Stimulated activated CD4-positive, alpha-beta T cell treated with anti-CD3 and anti-CD28 coated beads, TNF-alpha, amount 100 ng/mL, for 4 hours (primary cell): ENCODE data around the gene LMAN2L.

Experiments
- DNase-seq, 3 experiments: peaks; one replicate each; pipeline ENCODE4 v3.0.0-alpha.2; 2020; ENCODE audit warnings: low read depth in 3 of 3

The LMAN2L gene

DNA sequence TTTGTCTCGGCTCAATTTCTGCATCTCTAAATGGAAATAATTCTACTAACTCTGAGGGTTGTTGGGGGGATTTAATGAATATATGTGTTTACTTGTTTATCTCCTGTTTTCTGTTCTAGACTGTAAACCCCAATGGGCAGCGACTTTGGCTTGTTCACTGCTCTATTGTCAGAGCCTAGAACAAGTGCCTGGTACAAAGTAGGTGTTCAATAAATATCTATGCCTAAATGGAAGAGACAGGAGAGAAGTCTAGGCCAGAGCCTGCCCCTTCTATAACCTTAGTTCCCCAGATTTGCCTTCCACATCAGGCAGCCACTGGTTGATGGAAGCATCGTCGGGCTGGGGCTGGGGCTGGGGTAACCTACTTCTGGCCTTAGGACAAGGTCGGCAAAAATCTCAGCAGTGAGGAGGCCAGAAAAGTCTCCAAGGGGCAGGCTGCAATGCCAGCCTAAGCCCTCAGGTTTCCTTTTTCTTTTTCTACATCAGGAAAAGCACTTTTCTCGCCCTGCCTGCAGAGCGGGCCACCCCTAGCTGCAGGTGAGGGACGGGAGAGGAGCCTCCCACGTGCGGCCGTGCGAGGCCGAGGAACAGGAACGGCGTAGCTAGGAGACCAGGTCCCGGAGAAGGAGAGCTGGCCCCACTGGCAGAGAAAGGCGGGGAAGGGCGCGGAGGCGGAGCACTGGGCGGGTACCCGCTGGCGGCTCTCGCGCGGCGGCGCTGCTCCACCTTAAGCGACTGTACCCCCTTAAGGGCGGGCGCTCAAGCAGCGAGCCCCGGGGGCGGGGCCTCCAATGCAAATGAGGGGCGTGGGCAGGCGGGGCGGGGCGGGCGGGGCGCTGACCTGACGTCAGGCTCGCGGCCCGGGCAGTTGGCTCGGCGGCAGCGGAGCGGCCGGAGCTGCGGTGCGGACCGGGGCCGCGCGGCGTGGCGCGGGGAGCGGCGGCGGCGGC, 20.4 kb upstream of the LMAN2L start, which contains the start of gene CNNM4:
Gene CNNM4, plus strand, starts transcription at position 867 of the 950 bp plus-strand sequence. CDS start 98 bp downstream, outside the sequence.
- peak; percentile 86 to 87 (median 86) for DNase-seq

DNA sequence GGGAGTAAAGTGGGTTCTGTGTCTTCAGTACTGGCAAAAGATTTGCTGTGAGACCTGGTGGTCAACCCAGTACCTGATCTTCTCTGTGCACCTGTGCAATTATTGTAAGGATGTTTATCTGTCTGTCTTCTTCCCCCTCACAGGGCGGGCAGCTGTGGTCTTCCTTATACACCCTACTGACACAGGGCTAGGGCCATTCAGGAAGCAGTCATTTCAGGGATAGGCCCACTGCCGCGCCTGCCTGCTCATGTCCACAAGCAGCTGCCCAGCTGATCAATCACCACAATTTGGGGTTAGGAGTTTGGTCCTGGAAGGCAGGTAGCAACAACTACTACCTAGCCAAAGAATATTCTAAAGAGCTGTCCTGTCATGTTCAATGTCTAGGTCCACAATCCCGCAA, 19.7 kb upstream of the LMAN2L start:
- DNase-seq = no peak

DNA sequence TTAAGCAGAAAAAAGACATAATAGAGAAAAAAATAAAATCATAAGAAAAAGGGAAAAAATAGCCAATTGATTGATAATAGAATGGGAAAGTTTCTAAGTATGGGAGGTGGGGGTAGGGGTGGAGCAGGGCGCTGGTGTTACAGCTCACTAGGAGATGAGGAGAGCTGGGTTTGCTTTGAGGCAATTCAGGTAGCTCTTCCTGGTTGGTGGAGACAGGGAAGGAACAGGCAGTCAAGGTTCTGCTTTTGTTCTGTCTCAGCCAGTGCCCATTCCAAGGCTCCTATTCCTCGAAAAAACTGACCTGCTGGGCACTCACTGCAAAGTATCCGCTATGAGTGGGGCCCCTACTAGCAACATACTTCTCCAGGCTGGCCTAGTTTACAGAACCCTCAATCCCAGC, 19.1 kb upstream of the LMAN2L start:
- DNase-seq = no peak

DNA sequence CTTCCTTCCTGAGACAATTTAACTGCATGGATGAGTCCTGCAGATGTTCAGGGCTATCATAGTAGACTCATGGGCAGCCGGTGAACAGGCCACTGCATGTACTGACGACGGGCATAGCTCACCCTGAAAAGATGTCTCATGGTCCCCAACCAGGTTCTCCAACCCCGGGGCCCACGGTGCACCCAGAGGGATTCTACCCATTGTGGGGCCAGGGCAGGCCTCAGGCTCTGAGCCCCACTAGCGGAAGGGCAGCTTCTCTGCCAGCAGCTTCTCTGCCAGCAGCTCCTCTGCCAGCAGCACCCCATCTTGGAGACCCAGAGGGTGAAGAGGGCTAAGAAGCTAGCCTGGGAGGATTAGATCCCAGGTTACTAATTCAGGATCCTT, 17.6 kb upstream of the LMAN2L start:
- DNase-seq = no peak

DNA sequence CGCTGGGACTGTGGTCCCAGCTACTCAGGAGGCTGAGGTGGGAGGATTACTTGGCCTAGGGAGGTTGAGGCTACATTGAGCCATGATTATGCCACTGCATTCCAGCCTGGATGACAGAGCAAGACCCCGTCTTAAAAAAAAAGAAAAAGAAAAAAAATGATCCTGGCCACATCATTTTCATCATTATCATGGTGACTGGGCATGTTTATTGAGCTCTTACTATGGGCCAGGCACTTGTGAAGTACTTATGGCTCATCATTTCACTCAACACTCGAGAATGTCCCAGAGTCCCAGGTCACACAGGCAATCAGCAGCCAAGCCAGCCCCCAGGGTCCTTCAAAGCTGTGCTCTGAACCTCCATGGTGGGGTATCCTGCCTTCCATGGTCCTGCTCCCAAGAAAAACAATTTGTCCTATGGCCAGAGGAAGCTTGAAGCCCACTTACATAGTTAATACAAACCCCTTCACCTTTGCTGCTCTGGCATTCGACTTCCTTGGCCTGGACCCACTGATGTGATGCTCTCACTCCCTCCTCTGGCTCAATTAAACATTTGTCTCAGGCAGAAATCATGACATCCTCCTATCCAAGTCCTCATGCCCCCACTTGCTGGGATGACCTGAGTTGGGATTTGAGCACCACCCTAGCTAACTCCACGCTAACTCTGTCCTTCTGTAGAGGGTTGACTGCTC, 17.1 kb upstream of the LMAN2L start:
- no peak for DNase-seq

DNA sequence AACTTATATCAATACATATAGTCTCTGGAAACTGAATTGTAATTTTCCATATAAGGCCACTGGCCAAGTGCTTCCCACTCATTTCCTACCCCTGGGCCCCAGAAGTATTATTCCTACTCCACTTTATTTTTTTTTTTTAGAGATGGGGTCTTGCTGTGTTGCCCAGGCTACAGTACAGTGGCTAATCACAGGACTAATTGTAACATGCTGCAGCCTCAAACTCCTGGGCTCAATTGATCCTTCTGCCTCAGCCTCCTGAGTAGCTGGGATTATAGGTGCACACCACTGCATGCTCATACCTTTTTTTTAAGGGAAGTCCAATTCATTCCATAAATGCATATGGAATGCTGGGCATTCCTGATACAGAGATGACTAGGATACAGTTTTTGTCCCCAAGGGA, 14.5 kb upstream of the LMAN2L start:
- no peak for DNase-seq

DNA sequence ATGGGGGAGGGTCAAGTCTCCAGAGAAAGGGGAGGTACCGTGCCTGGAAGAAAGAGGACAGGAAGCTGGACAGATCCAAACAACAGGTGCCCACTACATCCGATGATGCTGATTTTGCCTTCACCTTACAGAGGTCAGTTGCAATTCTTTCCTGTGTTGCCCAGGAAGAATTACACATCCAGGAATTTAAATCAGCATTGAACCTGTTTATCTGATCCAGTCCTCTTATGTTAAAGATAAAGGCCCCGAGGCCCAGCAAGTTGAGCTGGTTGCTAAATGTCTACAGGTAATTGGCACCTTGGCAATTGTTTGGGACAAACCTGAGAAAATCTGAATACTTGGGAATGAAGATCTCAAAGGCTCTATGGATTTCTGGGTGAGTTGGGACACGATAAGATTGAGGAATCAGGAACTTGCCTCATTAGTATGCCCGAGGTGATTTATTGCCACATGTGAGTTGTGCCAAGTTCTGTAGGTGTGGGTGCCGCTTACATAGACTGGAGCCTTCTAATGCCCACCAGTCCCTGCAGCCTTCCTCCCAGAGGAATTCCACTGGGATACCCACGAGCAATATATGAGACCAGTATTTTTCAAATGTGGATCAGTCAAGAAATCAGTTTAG, 13.9 kb upstream of the LMAN2L start:
- DNase-seq = no peak

DNA sequence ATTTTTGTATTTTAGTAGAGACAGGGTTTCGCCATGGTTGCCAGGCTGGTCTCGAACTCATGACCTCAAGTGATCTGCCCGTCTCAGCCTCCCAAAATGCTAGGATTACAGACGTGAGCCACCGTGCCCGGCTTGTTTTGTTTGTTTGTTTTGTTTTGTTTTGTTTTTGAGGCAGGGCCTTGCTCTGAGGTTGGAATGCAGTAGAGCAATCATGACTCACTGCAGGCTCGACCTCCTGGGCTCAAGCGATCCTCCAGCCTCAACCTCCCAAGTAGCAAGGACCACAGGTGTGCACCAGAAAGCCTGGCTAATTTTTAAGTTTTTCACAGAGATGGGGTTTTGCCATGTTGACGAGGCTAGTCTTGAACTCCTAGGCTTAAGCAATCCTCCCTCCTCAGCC, 11.9 kb upstream of the LMAN2L start:
- no peak for DNase-seq

DNA sequence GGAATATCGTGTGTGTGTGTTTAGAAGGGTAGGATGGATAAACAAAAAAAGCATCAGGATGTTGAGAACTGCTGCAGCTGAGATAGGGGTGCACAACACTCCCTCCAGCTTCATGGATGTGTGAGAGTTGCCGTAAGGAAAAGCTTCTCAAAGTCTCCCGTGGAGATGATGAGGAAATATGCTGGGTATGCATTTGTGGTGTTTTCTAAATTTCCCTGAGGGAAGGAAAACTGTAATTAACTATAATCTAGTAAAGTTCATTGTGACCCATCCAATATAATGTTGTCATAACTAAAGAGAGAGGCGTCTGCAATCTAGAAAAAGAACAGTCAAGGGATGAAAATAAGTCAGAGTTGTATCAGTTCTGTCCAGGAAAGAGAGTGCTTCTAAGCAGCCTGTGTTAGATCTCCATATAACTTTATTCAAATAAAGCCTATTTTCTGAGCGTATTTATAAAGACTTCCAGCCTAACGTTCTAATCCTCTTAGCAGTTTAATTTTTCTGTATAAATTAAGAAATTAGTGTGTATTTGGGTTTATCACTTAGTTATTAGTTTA, 7.3 kb upstream of the LMAN2L start:
- DNase-seq = no peak

DNA sequence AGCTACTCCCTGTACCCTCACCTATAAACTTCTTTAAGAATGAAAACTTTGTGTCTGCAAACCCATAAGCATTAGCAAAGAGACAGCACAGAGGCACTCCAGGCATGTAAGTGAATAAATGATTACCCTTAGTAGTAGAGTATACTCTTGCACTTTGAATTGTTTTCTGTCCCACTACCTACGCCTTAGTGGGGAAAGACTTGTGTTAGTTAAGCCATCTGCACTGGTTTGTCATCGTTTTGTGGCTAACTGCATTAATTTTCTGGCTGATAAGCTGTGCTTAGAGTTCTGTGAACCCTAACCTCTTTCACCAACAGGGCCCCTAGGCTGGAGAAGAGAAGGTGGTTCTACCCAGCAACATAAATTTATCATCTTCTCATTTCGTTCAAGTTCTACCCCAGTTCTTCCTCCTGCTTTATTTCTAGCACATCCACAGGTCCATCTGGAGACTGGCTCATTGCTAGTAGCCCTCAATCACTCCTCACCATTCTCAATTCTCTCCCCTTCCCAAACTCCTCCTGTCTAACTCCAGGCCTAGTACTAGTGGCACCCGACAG, 710 bp downstream of the LMAN2L start:
- DNase-seq = no peak

DNA sequence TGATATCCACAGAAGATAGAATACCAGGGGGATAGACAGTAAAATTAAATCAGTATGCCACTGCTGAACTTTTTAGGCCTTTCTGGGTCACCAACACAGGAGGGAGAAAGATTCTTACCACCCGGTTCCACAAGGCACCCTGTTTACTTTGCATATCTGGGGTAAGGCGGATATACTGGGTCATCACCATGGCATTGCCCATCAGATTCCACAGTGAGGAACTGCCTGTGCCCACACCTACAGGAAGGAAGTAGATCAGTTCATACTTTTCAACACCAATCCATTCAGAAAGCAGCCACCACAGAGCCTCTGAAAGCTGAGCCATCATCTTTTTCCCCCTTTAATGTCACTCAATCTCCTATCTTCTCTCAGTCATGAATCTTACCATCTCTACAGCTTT, 2.0 kb downstream of the LMAN2L start:
- no peak for DNase-seq

DNA sequence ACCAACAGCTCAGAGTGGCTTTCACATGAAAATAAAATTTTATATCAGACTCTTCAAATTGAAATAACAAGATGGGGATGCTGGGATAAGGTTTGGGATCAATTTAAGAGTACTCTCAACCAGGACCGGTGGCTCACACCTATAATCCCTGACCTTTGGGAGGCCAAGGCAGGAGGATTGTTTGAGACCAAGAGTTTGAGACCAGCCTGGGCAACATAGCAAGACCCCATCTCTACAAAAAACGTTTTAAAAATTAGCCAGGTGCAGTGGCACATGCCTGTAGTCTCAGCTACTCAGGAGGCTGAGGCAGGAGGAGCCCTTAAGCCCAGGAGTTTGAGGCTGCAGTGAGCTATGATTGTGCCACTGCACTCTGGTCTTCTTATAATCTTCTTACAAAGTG, 2.6 kb downstream of the LMAN2L start:
- DNase-seq = no peak

DNA sequence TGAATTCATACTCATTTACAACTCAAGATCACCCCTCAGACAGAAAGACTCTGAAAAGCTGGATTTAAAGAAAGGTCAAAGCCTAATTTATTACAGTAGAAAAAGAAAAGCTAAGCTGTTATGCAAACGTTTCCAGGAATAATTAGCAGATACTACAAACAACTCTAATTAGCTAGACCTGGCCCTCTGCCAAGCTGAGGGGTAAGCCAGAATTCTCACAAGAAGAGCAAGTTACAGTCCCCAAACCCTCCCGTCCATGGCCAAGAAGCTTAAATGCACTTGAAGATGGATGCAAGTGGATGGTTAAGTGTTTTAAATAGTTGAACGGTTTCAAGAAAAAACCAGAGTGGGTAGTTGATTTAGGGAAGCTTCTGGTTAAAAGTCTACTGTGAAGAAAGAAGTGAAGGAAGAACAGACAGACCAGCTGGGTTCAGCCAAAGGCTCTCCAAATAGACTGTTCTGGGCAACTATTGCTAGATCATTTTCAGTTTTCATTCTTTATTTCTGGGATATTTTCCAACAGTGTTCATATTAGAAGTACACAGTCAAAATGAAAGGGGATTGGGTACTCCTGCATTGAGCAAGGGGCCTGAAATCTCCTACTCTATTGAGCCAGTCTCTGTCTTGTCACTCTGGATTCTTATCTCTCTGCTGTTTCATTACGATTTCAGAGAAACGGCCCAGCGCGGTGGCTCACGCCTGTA, 4.8 kb downstream of the LMAN2L start:
- DNase-seq = no peak

DNA sequence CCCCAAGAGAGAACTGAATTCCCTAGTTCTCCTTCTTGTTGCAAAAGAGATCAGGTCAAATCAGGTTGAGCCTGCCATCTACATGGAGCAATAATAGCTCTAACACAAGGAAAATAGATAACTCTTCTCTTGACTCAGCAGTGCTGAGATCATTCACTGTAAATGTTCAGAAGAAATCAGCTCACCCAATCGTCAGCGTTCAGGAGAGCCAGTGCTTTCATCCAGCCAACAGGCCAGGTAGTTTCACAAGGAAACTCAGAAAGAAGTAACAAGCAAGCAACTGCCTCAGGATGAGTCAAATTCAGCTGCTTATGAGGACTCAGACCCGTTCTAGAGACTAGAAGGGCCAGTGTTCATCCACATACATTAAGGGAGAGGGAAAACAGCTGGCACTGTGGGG, 5.9 kb downstream of the LMAN2L start:
- DNase-seq = no peak

DNA sequence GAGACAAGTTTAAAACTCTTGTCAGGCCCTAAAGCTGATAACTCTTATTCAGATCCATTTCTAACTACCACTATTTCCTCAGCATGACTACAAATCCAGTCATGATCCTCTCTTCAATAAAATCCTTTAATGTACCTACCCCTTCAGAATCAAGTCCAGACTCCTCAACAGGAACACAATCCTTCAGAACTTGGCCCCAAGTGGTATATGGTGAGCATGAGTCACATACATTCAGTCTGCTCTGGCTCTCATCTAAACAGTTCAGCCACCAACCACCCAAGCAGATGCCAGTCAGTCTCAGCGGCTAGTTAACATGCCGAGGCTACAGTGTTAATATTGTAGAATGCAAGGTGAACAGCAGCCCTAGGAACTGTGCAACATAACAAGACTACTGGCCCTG, 9.7 kb downstream of the LMAN2L start:
- no peak for DNase-seq

DNA sequence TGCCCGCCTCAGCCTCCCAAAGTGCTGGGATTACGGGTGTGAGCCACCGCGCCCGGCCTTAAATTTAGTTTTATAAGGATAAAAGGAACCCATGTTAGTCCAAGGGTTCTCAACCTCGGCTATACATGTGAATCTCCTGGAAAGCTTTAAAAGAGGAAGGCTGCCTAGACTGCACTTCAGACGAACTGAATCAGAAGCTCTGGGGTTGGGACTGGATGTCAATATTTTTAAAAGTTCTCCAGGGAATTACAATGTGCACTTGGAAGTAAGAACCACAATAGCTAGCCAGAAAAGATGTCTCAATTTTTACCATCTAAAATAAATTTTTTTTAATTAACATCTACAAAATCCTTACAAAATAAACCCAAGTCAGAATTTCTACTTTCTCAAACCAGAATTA, 10.1 kb downstream of the LMAN2L start:
- no peak for DNase-seq

DNA sequence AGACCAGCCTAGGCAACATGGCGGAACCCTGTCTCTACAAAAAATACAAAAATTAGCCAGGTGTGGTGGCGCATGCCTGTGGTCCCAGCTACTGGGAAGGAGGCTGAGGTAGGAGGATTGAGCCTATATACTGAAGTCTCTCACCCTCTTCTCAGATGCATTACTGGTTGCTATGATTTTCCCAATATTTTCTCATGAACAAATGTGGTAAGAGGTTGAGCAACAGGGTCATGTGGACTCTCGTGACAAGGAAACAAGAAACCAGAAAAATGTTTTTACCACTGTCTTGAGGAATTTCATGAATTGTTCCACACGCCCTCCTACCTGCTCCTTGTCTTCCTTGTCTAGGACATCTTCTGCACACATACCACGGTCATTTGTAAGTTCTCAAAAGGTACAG, 12.4 kb downstream of the LMAN2L start:
- no peak for DNase-seq

DNA sequence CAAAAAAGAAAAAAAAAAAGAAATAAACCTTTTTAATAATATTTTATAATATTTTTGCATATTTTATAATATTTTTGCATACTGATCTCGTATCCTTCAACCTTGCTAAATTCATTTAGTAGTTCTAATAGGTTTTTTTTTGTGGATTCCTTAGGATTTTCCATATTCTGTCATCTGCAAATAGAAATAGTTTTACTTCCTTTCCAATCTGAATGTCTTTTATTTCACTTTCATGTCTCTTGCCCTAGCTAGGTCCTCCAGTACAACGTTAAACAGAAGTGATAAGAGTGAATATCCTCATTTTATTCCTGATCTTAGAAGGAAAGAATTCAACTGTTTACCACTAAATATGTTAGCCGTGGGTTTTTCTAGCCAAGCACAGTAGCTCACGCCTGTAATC, 13.7 kb downstream of the LMAN2L start:
- no peak for DNase-seq

DNA sequence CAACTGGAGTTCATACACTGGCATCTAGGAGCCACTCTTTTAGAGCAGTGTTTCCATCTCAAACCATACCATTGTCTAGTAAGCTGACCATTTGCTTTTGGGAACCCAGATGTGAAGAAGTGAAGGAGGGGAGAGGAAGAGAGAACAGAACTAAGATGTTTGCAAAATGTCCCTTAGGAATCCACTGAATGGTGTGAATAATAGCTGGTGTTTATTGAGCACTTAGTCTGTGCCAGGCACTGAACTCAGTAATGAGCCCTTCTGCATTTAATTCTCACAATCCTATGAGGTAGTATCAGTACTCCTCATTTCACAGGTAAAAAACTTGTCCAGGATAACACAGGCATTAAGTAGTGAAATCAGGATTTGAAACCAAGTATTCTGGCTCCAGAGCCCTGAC, 23.5 kb downstream of the LMAN2L start:
- no peak for DNase-seq

DNA sequence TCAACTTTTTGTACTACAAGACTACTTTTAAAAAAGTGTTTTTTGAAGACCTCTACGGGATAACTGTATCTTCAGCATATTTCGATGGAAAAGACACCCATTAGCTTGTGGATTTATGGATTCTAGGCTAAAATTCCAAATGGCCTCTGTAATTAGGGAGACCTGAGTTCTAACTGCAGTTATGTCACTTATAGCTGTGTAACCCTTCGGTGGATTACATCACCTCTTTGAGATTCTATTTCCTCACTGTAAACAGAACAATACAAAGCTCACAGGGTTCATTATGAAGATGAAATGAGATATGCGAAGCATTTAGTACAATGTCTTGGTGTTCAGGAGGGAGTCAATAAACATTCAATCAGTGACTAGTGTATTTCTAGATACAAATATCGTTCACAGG, 24.2 kb downstream of the LMAN2L start:
- no peak for DNase-seq

DNA sequence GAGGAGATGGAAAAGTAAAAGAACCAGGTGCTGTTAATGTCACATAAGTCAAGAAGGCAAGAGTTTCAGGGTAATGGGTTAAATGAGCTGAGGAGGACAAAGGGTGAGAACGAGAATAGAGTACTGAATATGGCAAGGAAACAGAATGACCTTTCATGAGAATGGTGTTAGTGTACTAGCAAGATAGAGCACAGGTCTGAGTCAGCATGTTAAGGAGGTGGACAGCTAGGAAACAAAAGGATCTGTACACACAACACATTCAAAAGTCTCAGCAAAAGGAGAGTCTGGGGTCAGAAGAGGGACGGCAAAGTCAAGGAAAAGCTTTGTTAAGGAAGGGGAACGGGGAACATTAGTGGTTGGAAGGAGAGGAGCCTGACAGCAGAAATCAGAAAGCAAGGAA, 28.9 kb downstream of the LMAN2L start:
- DNase-seq = no peak
